Activated T-cell treated with anti-CD3 and anti-CD28 coated beads, Interleukin-2, amount 50 U/mL, for 1 hour (primary cell): Measurements from ENCODE around the gene QRICH2.
"Not testable (repeated sequence)": the region's sequence is repeated elsewhere in the genome, so short reads cannot be mapped to it uniquely, and the experiment has no call there.

Source experiments
- DNase-seq: peaks from one replicate; pipeline ENCODE4 v3.0.0-alpha.2; 2020

The QRICH2 gene

GRCh38 chr17:76246080-76247066 is 61.7 kb downstream of the QRICH2 start:
- no peak for DNase-seq

DNA sequence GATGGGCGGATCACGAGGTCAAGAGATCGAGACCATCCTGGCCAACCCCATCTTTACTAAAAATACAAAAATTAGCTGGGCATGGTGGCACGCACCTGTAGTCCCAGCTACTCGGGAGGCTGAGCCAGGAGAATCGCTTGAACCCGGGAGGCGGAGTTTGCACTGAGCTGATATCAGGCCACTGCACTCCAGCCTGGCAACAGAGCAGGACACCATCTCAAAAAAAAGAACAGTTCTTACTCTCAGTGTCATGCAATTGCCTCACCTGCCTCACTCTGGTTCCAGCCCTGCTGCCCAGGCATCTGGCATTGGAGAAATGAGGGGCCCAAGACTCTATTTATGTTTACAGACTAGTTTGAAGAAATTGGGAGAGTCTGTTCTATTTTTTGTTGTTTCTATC is 63.4 kb downstream of the QRICH2 start:
- not testable (repeated sequence) for DNase-seq

DNA sequence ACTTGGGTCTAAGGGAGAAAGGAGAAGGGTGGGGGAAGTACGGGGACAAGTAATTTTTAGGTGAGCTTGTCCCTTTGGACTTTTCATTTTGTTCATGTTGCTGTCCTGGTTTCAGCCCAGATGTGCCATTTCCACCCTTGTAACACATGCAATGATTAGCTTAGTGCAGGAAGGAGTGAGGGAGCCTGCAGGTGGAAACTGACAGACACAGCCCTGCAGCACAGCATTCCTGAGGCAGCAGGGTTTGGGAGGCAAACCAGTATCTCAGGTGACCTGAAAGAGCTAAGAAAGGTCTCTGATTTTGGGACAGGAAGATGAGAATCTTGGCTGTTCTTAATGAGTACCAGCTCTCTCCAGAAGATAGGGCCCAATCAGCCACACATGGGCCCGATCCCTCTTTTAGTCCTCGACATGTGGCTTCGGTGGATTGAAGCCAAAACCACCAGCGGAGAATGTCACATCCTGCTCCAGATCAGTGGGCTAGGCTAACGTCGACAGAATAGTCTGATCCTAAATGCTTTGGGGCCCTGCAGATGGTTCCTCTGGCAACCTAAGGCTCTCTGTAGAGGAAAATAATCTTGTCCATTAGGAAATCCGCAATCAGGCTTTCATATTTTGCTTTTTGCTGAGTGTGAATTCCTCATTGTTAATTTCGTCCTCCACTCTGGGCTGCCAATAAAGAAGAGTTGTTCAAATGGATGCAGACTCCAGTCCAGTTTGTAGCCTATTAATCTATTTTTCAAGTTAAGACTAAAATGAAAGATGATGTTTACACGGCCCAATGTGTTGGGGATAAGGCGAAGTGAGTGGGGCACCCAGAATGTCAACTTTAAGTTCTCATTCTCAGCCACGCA is 64.0 kb downstream of the QRICH2 start:
- no peak for DNase-seq

- DNase-seq = no peak
These were observed 66.3 kb downstream of the QRICH2 start for GRCh38 chr17:76241691-76242255.

DNA sequence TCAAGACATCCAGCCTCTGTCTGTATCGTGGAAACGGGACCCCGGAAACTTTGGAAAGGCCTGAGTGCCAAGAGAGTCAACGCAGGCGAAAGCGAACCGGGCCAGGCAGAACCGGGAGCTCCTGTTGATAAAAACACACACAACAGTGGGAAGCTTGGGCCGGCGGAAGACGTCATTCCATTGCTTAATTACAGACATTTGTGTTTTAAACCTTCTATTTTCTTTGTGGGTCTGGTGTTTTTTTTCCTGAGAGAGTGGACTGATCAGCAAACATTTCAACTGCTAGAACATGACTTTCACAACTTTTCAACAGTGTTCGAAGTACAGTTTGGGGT is 66.9 kb downstream of the QRICH2 start:
- DNase-seq = no peak

DNA sequence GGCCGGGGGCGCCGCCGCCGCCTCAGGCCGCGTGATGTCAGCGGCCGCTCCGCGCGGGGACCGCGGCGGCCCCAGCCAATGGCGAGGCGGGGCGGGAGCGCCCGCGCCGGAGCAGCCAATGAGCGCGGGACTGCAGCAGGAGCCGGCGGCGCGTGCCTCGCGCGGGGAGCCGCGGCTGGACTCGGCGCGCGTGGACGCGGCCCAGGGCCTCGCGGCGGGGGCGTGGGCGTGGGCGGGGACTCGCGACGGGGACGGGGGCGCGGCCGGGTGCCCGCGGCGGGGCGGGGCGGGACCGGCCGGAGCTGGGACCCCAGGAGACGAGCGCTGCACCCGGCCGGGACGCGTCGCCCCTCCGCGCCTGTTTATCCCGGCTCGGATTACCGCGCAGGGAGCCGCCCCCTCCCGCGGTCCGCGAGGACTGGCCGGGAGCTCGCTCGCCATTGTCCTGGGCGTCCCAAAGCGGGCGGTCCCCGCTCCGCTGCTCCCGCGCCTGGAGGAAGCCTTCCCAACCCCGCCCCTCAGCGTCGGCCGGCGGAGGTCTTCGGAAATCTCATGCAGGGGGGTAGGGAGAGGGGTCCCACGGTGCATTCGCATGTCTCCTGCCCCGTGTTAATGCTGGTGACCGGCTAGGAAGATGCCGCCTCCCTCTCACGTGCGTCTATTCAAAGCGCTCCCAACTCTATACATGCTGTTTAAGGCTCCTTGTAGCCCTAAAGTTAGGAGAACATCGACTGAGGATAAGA is 67.4 kb downstream of the QRICH2 start, which contains the start of gene RNF157:
RNF157 (minus strand) TSS at position 33 of the 743 bp plus-strand sequence. CDS start 253 bp downstream, outside the sequence.
- DNase-seq = peak; percentile 75

DNA sequence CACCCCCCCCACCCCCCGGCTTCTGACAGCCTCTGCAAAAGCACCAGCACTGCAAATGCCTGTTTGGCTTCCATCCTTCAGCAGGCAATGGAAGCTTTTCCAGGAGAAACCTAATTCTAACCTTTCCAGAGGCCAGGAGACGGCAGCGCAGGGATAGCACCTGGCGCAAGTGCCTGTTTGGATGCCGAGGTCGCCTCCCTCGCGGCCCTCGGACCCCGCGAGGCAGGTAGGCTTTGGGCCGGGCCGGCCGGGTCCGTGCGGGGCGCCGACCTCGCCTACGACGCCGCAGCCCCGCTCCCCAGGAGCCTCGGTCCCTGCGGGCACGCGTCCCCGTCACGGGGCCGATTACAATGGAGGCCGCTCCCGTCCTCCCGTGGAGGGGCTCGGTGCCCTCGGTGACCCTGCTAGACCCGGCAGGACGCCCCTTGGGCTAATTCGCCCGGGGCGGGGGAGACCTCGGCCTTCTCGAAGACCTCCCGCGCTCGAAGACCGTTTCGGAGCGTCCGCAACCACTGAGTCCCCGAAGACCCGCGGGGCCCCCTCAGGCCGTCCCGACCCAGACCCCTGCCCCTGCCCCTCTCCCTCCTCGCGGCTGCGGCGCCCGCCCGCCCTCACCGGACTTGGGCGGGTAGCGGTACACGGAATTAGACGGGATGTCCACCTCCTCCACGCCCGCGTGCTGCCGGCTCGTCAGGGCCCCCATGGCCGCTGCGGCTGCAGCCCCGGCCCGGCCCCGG is 68.4 kb downstream of the QRICH2 start:
- peak; percentile 42 for DNase-seq

DNA sequence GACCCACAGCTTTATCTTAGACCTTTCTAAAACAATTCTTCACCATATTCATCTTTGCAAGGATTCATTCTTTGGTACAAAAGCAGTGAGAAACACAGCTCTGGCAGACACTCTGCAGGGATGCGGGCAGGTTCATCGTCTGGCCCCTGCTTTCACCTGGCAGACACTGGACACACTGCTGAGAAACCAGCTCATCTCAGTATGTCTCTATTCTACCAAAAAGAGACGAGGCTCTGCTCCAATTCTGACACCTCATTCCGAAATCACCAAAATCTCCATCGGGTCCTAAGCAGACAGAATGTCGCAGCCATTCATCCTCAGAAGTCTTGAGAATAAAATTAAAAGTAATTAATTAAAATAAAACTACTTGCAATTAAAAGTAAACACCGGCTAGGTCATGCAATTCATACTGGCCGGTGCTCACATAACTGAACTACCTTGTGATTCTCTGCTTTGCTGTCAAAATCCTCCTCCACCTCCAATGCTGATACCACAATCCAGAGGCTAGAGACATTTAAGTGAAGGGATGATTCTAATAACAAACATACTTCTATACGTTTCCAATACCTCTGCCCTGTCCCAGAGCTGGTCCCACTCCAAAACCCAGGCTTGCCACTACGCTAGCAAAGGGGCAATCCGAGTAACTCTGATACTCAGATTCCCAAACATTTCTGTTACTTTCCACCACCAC is 69.1 kb downstream of the QRICH2 start:
- DNase-seq = no peak

GRCh38 chr17:76237859-76238313 is 70.2 kb downstream of the QRICH2 start:
- no peak for DNase-seq

DNA sequence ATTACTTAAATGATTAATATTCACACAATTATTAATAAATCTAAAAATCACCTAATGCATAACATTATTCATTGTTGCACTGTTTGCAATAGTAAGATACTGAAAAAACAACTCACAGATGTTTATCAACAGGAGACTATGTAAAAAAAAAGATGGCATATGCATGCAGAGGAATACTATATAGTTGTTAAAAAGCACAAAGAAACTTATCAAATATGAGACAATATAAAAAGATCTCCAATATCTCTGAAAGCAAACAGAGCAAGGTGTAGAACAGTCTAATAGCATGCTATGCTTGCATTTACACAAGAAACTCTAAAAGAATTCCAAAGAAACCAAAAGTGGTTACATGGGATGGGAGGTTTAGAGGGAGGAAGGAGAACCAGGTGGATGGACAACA is 71.5 kb downstream of the QRICH2 start:
- no peak for DNase-seq

GRCh38 chr17:76235883-76236282 is 72.2 kb downstream of the QRICH2 start:
- DNase-seq = no peak

GRCh38 chr17:76234354-76234679 is 73.8 kb downstream of the QRICH2 start:
- DNase-seq = no peak

DNA sequence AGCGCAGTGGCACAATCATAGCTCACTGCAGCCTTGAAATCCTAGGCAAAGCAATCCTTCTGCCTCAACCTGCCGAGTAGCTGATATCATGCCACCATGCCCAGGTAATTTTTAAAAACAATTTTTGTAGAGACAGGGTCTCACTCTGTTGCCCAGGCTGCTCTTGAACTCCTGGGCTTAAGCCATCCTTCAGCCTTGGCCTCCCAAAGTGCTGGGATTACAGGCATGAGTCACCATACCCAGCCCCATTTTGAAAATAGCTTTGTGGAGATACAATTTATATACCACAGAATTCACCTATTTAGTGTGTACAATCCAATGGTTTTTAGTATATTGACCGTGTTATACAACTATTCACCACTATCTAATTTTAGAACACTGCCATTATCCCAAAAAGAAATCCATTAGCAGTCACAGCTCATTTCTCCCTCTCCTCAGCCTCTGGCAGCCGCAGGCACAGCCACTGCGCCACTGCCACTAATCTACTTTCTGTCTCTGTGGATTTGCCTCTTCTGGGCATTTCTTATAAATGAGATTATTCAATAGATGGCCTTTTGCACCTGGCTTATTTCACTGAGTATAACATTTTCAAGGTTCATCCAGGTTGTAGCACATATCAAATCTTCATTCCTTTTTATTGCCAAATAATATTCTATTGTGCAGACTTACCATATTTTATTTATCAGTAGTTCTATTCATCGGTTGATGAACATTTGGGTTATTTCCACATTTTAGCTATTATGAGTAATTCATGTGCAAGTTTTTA is 74.3 kb downstream of the QRICH2 start:
- no peak for DNase-seq

GRCh38 chr17:76232342-76232741 is 75.7 kb downstream of the QRICH2 start:
- DNase-seq = no peak

- DNase-seq = not testable (repeated sequence)
These were observed 81.3 kb downstream of the QRICH2 start for GRCh38 chr17:76226749-76227148.

DNA sequence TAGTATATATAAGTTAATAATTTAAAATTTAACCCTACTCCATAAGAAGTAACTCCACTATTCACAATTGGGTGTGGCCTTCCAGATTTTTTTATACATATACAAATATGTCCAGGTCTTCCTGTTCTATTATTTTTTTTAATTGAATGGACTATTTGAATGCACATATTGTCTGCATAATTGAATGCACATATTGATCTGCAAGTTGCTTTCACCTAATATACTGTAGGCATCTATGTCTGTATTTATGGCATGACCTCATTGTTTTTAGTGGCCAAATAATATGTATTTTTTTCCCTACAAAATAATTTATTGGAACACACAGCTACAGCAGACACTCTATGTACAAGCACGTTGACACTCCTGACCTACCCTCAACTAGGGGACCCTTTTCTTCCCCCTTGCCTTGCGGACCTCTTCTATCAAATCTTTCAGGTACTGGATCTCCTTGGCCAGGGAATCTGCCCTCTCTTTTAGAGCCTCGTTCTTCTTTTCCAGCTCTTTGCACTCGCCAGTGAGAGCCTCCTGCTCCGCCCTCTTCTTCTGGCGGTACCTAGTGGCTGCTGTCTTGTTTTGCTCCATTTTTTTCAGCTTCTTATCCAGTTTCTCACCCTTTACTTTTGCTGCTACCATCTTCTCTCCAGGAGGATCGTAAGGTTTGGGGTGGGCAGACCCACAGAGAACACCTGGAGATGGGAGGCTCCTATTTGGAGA is 82.5 kb downstream of the QRICH2 start:
- DNase-seq = not testable (repeated sequence)
